T-helper 17 cell (primary cell): ENCODE results near the gene DPM3. TPM values are rescaled to one million over a fixed set of nuclear protein-coding genes. Genes with fewer than 3 reads are reported as not detected.
"Not testable (repeated sequence)": the region's sequence is repeated elsewhere in the genome, so short reads cannot be mapped to it uniquely, and the experiment has no call there.

ENCODE experiments used
- ATAC-seq: fragments of 150-1000 bp; cut with Tn5 transposase; 2 replicates; pipeline ENCODE4 v1.10.0; 2021; ENCODE audit warnings: mild to moderate bottlenecking, moderate library complexity
- DNase-seq, 3 donors: peaks; one replicate each; pipeline versions ENCODE4 v3.0.0 to v3.0.0-alpha.2; 2020 to 2021
- H3K9me3 ChIP-seq: one replicate; pipeline ENCODE4 v1.7.0; 2013; ENCODE audit warnings: low read length, mild to moderate bottlenecking; ENCODE audit not compliant: control insufficient read depth, poor library complexity, severe bottlenecking
- H3K27ac Mint-ChIP-seq: one replicate; pipeline ENCODE4 v1.8.0; 2022; ENCODE audit warnings: mild to moderate bottlenecking, moderate library complexity, mixed read lengths
- H3K27me3 Mint-ChIP-seq: one replicate; pipeline ENCODE4 v1.8.0; 2022; ENCODE audit warnings: mixed read lengths
- H3K36me3 Mint-ChIP-seq: one replicate; pipeline ENCODE4 v1.8.0; 2022; ENCODE audit warnings: low read depth, mixed read lengths
- H3K4me1 Mint-ChIP-seq: one replicate; pipeline ENCODE4 v1.8.0; 2022; ENCODE audit warnings: mild to moderate bottlenecking, mixed read lengths
- H3K4me3 Mint-ChIP-seq: one replicate; pipeline ENCODE4 v1.8.0; 2022; ENCODE audit warnings: mild to moderate bottlenecking, moderate library complexity, mixed read lengths
- total RNA-seq, 4 donors: library from RNA in 2 of 4; stranded (reverse) in 2 of 4; gene quantifications; one replicate each; pipeline ENCODE4 v1.2.3 and lab custom pipeline; 2022 to 2026

DPM3 gene
- total RNA-seq (10 to 100 TPM; 32.1 to 36.0 TPM), total RNA-seq (lab: John Stamatoyannopoulos, UW) (4.1 to 10.4 reads per million in 2 donors)

- peaks cover 35% of the 10 kb centered on the region for H3K4me1 Mint-ChIP-seq
Observed at GRCh38 chr1:155139895-155140629, at the start of gene DPM3. Gene DPM3 (minus strand): TSS chr1:155140531. CDS start chr1:155140240, 291 bp downstream.

GRCh38 chr1:155189926-155190325 is 49.6 kb upstream of the DPM3 start:
- H3K4me3 Mint-ChIP-seq, H3K27ac Mint-ChIP-seq, H3K36me3 Mint-ChIP-seq, ATAC-seq, DNase-seq, H3K9me3 ChIP-seq, H3K27me3 Mint-ChIP-seq: not testable (repeated sequence)
- H3K4me1 Mint-ChIP-seq = peaks cover 31% of the 10 kb centered on the region

More at GRCh38 chr1:155139895-155140629, at the start of gene DPM3:
- Mint-ChIP-seq H3K27me3 (peaks cover 7% of the 10 kb centered on the region), H3K27ac (peak within 1 kb of the TSS; percentile 88), H3K4me3 (peak within 1 kb of the TSS; percentile 99), H3K36me3 (peaks cover 4% of the 10 kb centered on the region)
- no peaks in the 10 kb centered on the region for H3K9me3 ChIP-seq
- ATAC-seq (peak; percentile 71), DNase-seq (peak; percentile 77 to 82 (median 78))

GRCh38 chr1:155188268-155188667 is 47.9 kb upstream of the DPM3 start:
- H3K9me3 ChIP-seq = no peaks in the 10 kb centered on the region
- Mint-ChIP-seq H3K27ac (peak overlapping the region; percentile 80), H3K27me3 (no peaks in the 10 kb centered on the region), H3K4me1 (peaks cover 20% of the 10 kb centered on the region), H3K4me3 (peak overlapping the region; percentile 64), H3K36me3 (peaks cover 8% of the 10 kb centered on the region)
- no peak for ATAC-seq
- peak in 1 of 3 donors; percentile 2 for DNase-seq

GRCh38 chr1:155187456-155187891 is 47.1 kb upstream of the DPM3 start:
- Mint-ChIP-seq H3K27ac (peak overlapping the region; percentile 80), H3K4me1 (peaks cover 20% of the 10 kb centered on the region), H3K27me3 (no peaks in the 10 kb centered on the region), H3K36me3 (peaks cover 11% of the 10 kb centered on the region), H3K4me3 (peak overlapping the region; percentile 31)
- no peak for DNase-seq
- no peak for ATAC-seq
- no peaks in the 10 kb centered on the region for H3K9me3 ChIP-seq

- no peaks in the 10 kb centered on the region for H3K9me3 ChIP-seq
- DNase-seq = peak in 1 of 3 donors; percentile 2
- H3K36me3 Mint-ChIP-seq = peaks cover 9% of the 10 kb centered on the region
Observed at GRCh38 chr1:155186794-155187455, 46.6 kb upstream of the DPM3 start.

GRCh38 chr1:155186067-155186793 is 45.9 kb upstream of the DPM3 start:
- DNase-seq (peak in 1 of 3 donors; percentile 3), ATAC-seq (no peak)
- Mint-ChIP-seq H3K27me3 (no peaks in the 10 kb centered on the region), H3K4me3 (no peak overlapping the region), H3K27ac (peak overlapping the region; percentile 34), H3K36me3 (peaks cover 9% of the 10 kb centered on the region), H3K4me1 (peaks cover 14% of the 10 kb centered on the region)
- no peaks in the 10 kb centered on the region for H3K9me3 ChIP-seq

More at GRCh38 chr1:155186794-155187455, 46.6 kb upstream of the DPM3 start:
- H3K4me1 Mint-ChIP-seq = peaks cover 14% of the 10 kb centered on the region
- H3K27me3 Mint-ChIP-seq = no peaks in the 10 kb centered on the region
- peak overlapping the region; percentile 31 for H3K4me3 Mint-ChIP-seq
- H3K27ac Mint-ChIP-seq = peak overlapping the region; percentile 34
- ATAC-seq = no peak

- DNase-seq = no peak
Observed at GRCh38 chr1:155185783-155186066, 45.4 kb upstream of the DPM3 start.

GRCh38 chr1:155184835-155185782 is 44.8 kb upstream of the DPM3 start:
- H3K4me3 Mint-ChIP-seq = no peak overlapping the region
- DNase-seq (peak in 1 of 3 donors; percentile 1), ATAC-seq (peak; percentile 72)
- H3K27ac Mint-ChIP-seq = no peak overlapping the region
- H3K27me3 Mint-ChIP-seq = no peaks in the 10 kb centered on the region
- peaks cover 14% of the 10 kb centered on the region for H3K4me1 Mint-ChIP-seq
- no peaks in the 10 kb centered on the region for H3K9me3 ChIP-seq
- peaks cover 9% of the 10 kb centered on the region for H3K36me3 Mint-ChIP-seq

More at GRCh38 chr1:155185783-155186066, 45.4 kb upstream of the DPM3 start:
- Mint-ChIP-seq H3K27ac (peak overlapping the region; percentile 34), H3K4me1 (peaks cover 14% of the 10 kb centered on the region), H3K27me3 (no peaks in the 10 kb centered on the region), H3K36me3 (peaks cover 9% of the 10 kb centered on the region), H3K4me3 (no peak overlapping the region)
- no peak for ATAC-seq
- no peaks in the 10 kb centered on the region for H3K9me3 ChIP-seq

- no peak for DNase-seq
Observed at GRCh38 chr1:155184351-155184811, 44.0 kb upstream of the DPM3 start.

GRCh38 chr1:155183775-155184221 is 43.5 kb upstream of the DPM3 start:
- no peak for DNase-seq
- Mint-ChIP-seq H3K4me1 (peaks cover 14% of the 10 kb centered on the region), H3K36me3 (peaks cover 15% of the 10 kb centered on the region), H3K27ac (no peak overlapping the region), H3K27me3 (no peaks in the 10 kb centered on the region), H3K4me3 (no peak overlapping the region)
- ATAC-seq = no peak
- no peaks in the 10 kb centered on the region for H3K9me3 ChIP-seq

More at GRCh38 chr1:155184351-155184811, 44.0 kb upstream of the DPM3 start:
- peaks cover 12% of the 10 kb centered on the region for H3K36me3 Mint-ChIP-seq
- peaks cover 14% of the 10 kb centered on the region for H3K4me1 Mint-ChIP-seq
- ATAC-seq = no peak
- no peaks in the 10 kb centered on the region for H3K27me3 Mint-ChIP-seq
- no peak overlapping the region for H3K27ac Mint-ChIP-seq
- H3K4me3 Mint-ChIP-seq = no peak overlapping the region
- no peaks in the 10 kb centered on the region for H3K9me3 ChIP-seq

GRCh38 chr1:155182052-155182550 is 41.8 kb upstream of the DPM3 start:
- peaks cover 11% of the 10 kb centered on the region for H3K4me1 Mint-ChIP-seq
- DNase-seq (no peak), ATAC-seq (no peak)
- no peaks in the 10 kb centered on the region for H3K9me3 ChIP-seq
- H3K36me3 Mint-ChIP-seq = peaks cover 13% of the 10 kb centered on the region
- H3K4me3 Mint-ChIP-seq = no peak overlapping the region
- no peaks in the 10 kb centered on the region for H3K27me3 Mint-ChIP-seq
- no peak overlapping the region for H3K27ac Mint-ChIP-seq
